Hepatocyte (in vitro differentiated cells): ENCODE measurements around the gene ZNF221. TPM values are rescaled to one million over a fixed set of nuclear protein-coding genes. Genes with fewer than 3 reads are reported as not detected.

Experiments
- DNase-seq: peaks from one replicate; pipeline ENCODE4 v3.0.0-alpha.2; 2016; ENCODE audit warnings: low spot score
- H2AFZ ChIP-seq: fragments of 200-600 bp; sonication (generic); 2 replicates; pipeline ENCODE4 v1.6.0; 2016; ENCODE audit warnings: antibody characterized with exemption, mild to moderate bottlenecking
- H3K27ac ChIP-seq: fragments of 200-600 bp; sonication (generic); 2 replicates; pipeline ENCODE4 v1.5.1; 2016; ENCODE audit warnings: mild to moderate bottlenecking
- H3K27me3 ChIP-seq: fragments of 200-600 bp; sonication (generic); 2 replicates; pipeline ENCODE4 v1.6.1; 2016
- H3K36me3 ChIP-seq: fragments of 200-600 bp; sonication (generic); replicated peaks from 2 replicates; pipeline ENCODE4 v1.5.1; 2016; ENCODE audit warnings: low read depth; ENCODE audit not compliant: insufficient read depth
- H3K4me1 ChIP-seq: fragments of 200-600 bp; sonication (generic); 2 replicates; pipeline ENCODE4 v1.5.1; 2016; ENCODE audit warnings: mild to moderate bottlenecking, moderate library complexity; ENCODE audit not compliant: insufficient read depth
- H3K4me2 ChIP-seq: fragments of 200-600 bp; sonication (generic); 2 replicates; pipeline ENCODE4 v1.6.0; 2016
- H3K4me3 ChIP-seq: fragments of 200-600 bp; sonication (generic); 2 replicates; pipeline ENCODE4 v1.5.1; 2016; ENCODE audit warnings: mild to moderate bottlenecking
- H3K79me2 ChIP-seq: fragments of 200-600 bp; sonication (generic); 2 replicates; pipeline ENCODE4 v1.6.0; 2017; ENCODE audit warnings: mild to moderate bottlenecking
- H3K9me2 ChIP-seq: fragments of 200-600 bp; sonication (generic); replicated peaks from 2 replicates; pipeline ENCODE4 v1.6.0; 2017; ENCODE audit warnings: mild to moderate bottlenecking; ENCODE audit not compliant: insufficient read depth
- H3K9me3 ChIP-seq: fragments of 200-600 bp; sonication (generic); 2 replicates; pipeline ENCODE4 v1.5.1; 2016; ENCODE audit warnings: low read depth, mild to moderate bottlenecking
- H4K20me1 ChIP-seq: fragments of 200-600 bp; sonication (generic); 2 replicates; pipeline ENCODE4 v1.6.0; 2016; ENCODE audit warnings: mild to moderate bottlenecking; ENCODE audit not compliant: insufficient read depth, poor library complexity, severe bottlenecking
- CTCF ChIP-seq: fragments of 200-600 bp; sonication (generic); IDR thresholded peaks from 2 replicates; pipeline ENCODE4 v1.5.1; 2016; ENCODE audit warnings: antibody characterized with exemption, mild to moderate bottlenecking; ENCODE audit not compliant: poor library complexity
- EZH2 ChIP-seq: fragments of 200-600 bp; sonication (generic); IDR thresholded peaks from 2 replicates; pipeline ENCODE4 v1.6.1; 2016; ENCODE audit warnings: antibody characterized with exemption, mild to moderate bottlenecking, borderline replicate concordance
- EZH2phosphoT487 ChIP-seq: fragments of 200-600 bp; sonication (generic); IDR thresholded peaks from one replicate; pipeline ENCODE4 v1.6.1; 2018; ENCODE audit warnings: antibody characterized with exemption, mild to moderate bottlenecking, low read depth, moderate library complexity; ENCODE audit not compliant: unreplicated experiment, severe bottlenecking
- WGBS: methylation state at CpG from one replicate; pipeline ENCODE4 v1.1.6; 2016; ENCODE audit warnings: low lambda C conversion rate; ENCODE audit errors: missing lambda C conversion rate; 5-methylcytosine and 5-hydroxymethylcytosine counted together
- polyA plus RNA-seq: library from polyadenylated mRNA; unstranded; fragments of >200 nt; fragmentation: Nextera tagmentation; extraction: Ambion mirVana; gene quantifications from 2 replicates; pipeline ENCODE4 v1.2.1, GENCODE V29; 2016
- total RNA-seq: library from RNA; depleted of rRNA; stranded (reverse); fragments of >200 nt; gene quantifications from 2 replicates; pipeline ENCODE4 v1.2.3, GENCODE V29; 2014

Gene ZNF221
- 7.1 and 8.2 TPM in 2 replicates for total RNA-seq
- polyA plus RNA-seq, result 1.1 and 2.7 TPM in 2 replicates

- Histone ChIP-seq H3K4me3 (peak within 1 kb of the TSS; percentile 62), H3K27ac (peak within 1 kb of the TSS; percentile 77), H3K4me1 (no peaks in the 10 kb centered on the region), H3K27me3 (no peaks in the 10 kb centered on the region), H3K9me2 (no peaks in the 10 kb centered on the region), H3K9me3 (no peaks in the 10 kb centered on the region), H3K79me2 (peaks cover 7% of the 10 kb centered on the region), H3K4me2 (peak within 1 kb of the TSS; percentile 74), H3K36me3 (no peaks in the 10 kb centered on the region), H2AFZ (peak within 1 kb of the TSS; percentile 93), H4K20me1 (no peaks in the 10 kb centered on the region)
- TF ChIP-seq EZH2 (no peak), CTCF (peak; percentile 58), EZH2phosphoT487 (no peak)
- peak; percentile 96 for DNase-seq
- WGBS, result 1% methylated on average over 40 of the region's 40 CpGs
Measured at GRCh38 chr19:43950834-43951645, at the start of gene ZNF221. Gene ZNF221, plus strand, starts transcription at chr19:43951228. Its CDS starts 11,499 bp downstream, at chr19:43962727.

- Histone ChIP-seq H3K4me1 (no peaks in the 10 kb centered on the region), H3K27ac (peak overlapping the region; percentile 35), H3K9me3 (peaks cover 5% of the 10 kb centered on the region), H4K20me1 (no peaks in the 10 kb centered on the region), H3K27me3 (no peaks in the 10 kb centered on the region), H3K79me2 (no peaks in the 10 kb centered on the region), H3K9me2 (no peaks in the 10 kb centered on the region), H3K4me2 (peak overlapping the region; percentile 87), H3K36me3 (no peaks in the 10 kb centered on the region), H2AFZ (peak overlapping the region; percentile 100), H3K4me3 (peak overlapping the region; percentile 62)
- DNase-seq, result peak; percentile 88
- WGBS, result 30% methylated on average over 38 of the region's 39 CpGs
- TF ChIP-seq EZH2phosphoT487, result no peak
- no peak for TF ChIP-seq EZH2
- TF ChIP-seq CTCF, result no peak
Measured at GRCh38 chr19:43901395-43902390, 49.3 kb upstream of the ZNF221 start.

GRCh38 chr19:43902399-43902798, 48.6 kb upstream of the ZNF221 start:
- peak overlapping the region; percentile 87 for H3K4me2 ChIP-seq
- peaks cover 8% of the 10 kb centered on the region for H3K9me3 ChIP-seq
- H3K4me1 ChIP-seq, result no peaks in the 10 kb centered on the region
- no peak overlapping the region for H3K27ac ChIP-seq
- no peak for DNase-seq
- H3K27me3 ChIP-seq, result no peaks in the 10 kb centered on the region
- H2AFZ ChIP-seq, result peak overlapping the region; percentile 100
- peak overlapping the region; percentile 62 for H3K4me3 ChIP-seq
- H3K79me2 ChIP-seq, result no peaks in the 10 kb centered on the region
- no peaks in the 10 kb centered on the region for H3K36me3 ChIP-seq
- no peaks in the 10 kb centered on the region for H3K9me2 ChIP-seq
- H4K20me1 ChIP-seq, result no peaks in the 10 kb centered on the region
- 96% methylated on average over 4 of the region's 4 CpGs for WGBS
- TF ChIP-seq EZH2phosphoT487 (no peak), CTCF (no peak), EZH2 (no peak)
